GM21515 (cell line): ENCODE results near the gene CYBB.

ENCODE experiments used
- ATAC-seq: cut with Tn5 transposase; IDR thresholded peaks from one replicate; pipeline ENCODE4 v1.9.1; 2021; ENCODE audit not compliant: unreplicated experiment

CYBB gene

GRCh38 chrX:37830371-37830770, 50.5 kb downstream of the CYBB start:
- no peak for ATAC-seq

GRCh38 chrX:37834937-37835336, 55.1 kb downstream of the CYBB start:
- no peak for ATAC-seq

DNA sequence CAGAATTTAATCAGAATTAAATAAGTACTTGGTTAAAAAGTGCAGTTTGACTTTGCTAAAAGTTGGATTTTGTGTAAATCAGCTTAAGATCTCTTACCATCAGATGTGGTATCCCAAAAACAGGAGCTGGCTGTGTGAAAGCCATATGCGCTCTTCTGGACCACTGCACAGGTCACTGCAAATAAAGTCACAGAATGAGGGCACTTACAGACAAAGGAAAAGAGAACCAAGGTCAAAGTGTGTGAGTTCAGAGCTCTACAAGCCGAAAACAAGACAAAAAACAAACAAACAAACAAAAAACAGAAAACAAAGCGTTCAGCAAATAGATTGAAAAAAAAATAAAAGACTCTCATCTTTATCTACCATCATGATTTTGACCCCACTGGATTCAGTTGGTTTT, 61.1 kb downstream of the CYBB start:
- ATAC-seq, result no peak

- ATAC-seq, result no peak
Observed at GRCh38 chrX:37844622-37845021, 64.8 kb downstream of the CYBB start.

DNA sequence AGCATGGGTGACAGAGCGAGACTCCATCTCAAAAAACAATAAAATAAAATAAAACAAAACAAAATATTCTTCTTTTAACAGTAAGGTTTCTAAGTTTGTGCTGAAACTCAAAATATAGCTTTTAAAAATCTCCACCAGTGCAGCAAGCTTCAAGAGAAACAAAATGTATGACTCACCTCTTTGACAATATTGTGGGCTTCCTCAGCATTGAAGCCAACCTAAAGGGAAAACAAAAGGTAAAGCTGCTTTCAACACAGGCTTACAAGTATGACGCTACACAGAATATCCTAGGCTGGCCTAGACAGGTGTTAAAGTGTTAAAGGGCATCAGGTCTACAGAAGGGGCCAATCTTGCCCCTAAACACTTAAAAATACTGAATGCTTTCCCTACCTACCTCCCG, 66.3 kb downstream of the CYBB start:
- ATAC-seq, result no peak

DNA sequence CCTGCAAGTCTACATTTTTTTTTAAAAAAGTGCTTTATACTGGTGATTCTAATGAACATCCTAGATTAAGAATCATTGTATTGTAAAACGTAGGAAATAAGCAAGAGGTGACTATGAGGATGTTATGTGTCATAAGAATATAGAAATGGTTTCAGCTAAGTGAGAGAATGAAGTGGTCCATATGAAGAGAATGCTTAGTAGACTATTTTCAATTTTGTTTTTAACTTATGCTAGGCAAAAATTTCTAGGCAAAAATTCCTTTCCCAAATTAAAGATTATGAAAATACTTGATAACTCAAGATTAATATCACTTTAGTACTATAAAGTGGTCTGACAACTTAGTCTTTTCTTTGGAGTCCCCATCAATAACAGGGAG, 66.7 kb downstream of the CYBB start:
- ATAC-seq, result no peak

DNA sequence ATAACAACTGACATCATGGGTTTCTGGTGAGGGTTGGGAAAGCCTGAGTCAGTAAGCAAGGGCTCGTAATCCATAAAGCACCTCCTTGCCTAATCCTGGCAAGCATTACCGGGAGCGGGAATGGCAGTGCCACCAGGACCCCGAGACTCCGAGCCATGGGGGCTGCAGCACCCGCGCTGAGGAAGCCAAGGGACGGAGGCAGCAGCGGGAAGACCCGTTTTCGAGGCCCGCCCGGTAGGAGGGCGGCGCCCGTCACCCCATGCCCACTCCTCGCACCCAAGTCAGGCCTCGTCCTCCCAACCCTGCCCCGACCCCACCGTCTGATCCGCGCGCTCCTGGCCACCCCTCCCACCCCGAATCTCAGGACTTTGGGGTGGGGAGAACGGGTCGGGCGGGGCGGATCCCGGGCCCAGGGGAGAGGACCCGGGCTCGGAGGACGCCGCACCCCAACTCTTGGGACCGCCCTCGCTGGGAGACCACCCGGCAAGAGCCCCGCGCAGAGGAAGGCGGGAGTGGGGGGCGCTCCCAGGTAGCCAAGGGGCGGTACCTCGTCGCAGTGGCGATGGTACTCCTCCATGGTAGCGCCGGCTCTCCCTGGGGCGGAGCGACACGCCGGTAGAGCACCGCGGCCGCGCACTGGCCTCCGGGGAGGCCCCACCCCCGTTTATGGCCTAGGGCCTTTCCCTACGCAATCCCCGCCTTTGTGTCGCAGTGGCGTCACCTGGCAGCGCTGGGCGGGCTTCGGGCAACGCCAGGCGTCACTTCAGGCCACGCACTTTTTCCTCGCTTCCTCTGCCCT, 67.3 kb downstream of the CYBB start, which contains the start of gene DYNLT3:
DYNLT3 (minus strand) TSS at position 638 of the 799 bp plus-strand sequence; CDS start at position 577, 61 bp downstream.
- peak; percentile 100 for ATAC-seq

DNA sequence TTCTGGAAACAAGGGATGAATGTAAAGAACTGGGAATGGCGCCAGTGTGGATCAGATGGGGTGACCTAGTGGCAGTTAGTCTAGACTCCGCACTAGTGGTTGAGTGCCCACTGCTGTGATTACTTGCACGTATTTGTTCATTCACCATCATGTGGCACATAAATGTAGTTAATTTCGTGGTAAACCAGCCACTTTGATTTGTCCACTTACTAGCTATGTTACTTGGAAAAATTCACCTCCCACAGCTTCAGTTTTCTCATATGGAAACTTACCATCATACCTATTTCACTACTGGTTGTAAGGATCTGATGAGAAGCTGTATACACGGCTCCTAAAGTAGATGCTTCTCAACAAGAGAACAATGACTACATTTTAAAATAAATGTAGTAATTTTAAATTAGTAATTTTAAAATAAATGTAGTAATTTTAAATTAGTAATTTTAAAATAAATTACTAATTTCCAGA, 67.9 kb downstream of the CYBB start:
- ATAC-seq, result no peak

GRCh38 chrX:37854148-37854547, 74.3 kb downstream of the CYBB start:
- no peak for ATAC-seq

- no peak for ATAC-seq
Observed at GRCh38 chrX:37854748-37855147, 74.9 kb downstream of the CYBB start.

GRCh38 chrX:37860721-37861120, 80.9 kb downstream of the CYBB start:
- no peak for ATAC-seq

DNA sequence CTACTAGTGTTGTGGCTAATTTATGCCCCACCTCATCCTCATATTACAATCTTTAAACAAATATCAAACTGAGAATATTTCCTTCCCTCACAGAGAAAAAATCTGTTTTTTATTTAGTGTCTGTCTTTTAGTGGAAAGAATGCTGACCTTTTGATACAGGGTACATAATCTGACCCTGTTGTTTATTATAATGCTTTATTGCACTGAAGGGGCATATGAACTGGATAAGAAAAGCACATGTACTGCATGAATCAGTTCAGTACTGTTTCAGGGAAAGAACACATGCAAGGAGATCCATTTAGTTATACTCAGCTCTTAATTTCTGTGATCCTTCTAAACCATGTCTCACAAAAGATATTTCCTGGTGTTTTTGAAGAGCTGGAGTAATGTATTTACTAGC, 83.0 kb downstream of the CYBB start:
- ATAC-seq, result no peak
